HEK293 (cell line): ENCODE data around the gene UGCG.

Experiments used
- CTCF ChIA-PET: fragments of 350-600 bp; formaldehyde crosslinking; extraction: SDS; loops from one replicate; lab custom pipeline; 2021; ENCODE audit warnings: antibody characterized with exemption; lab: Yijun Ruan, JAX
- POLR2A ChIA-PET: fragments of 300-600 bp; formaldehyde crosslinking; extraction: SDS; loops from one replicate; lab custom pipeline; 2020; ENCODE audit warnings: antibody characterized with exemption, inconsistent platforms; lab: Yijun Ruan, JAX
- H3K27ac ChIP-seq: fragments of 200-500 bp; sonication (Bioruptor generic); 2 replicates; pipeline ENCODE4 v1.5.1; 2014; ENCODE audit warnings: low read depth, low read length, control low read depth, inconsistent platforms; ENCODE audit errors: extremely low read depth
- H3K36me3 ChIP-seq, 2 experiments: fragments of 200-500 bp in 1 of 2; sonication (Bioruptor generic) in 1 of 2; 1 replicate in 1 of 2; 2 replicates in 1 of 2; pipeline ENCODE4 v1.5.1; 2014 to 2017; ENCODE audit warnings: inconsistent platforms in 2 of 2, low read length in 2 of 2; ENCODE audit not compliant: control insufficient read depth in 2 of 2, insufficient read depth in 1 of 2
- H3K4me1 ChIP-seq: fragments of 200-500 bp; sonication (Bioruptor generic); 2 replicates; pipeline ENCODE4 v1.5.1; 2014; ENCODE audit warnings: mild to moderate bottlenecking, low read length, inconsistent platforms; ENCODE audit not compliant: control insufficient read depth, insufficient read depth
- H3K4me3 ChIP-seq: 2 replicates; pipeline ENCODE4 v1.5.1; 2011; ENCODE audit warnings: low read depth, mild to moderate bottlenecking, control low read depth, low read length, moderate library complexity
- H3K9me3 ChIP-seq: fragments of 200-500 bp; sonication (Bioruptor generic); 2 replicates; pipeline ENCODE4 v1.5.1; 2014; ENCODE audit warnings: low read depth, low read length, inconsistent platforms; ENCODE audit not compliant: control insufficient read depth, insufficient read depth
- BCL11A ChIP-seq: fragments of 450-650 bp; formaldehyde crosslinking; IDR thresholded peaks from 2 replicates; pipeline ENCODE4 v1.5.1; 2016; ENCODE audit warnings: low read depth, missing biosample characterization, missing genetic modification characterization
- BCL6B ChIP-seq: fragments of 450-650 bp; formaldehyde crosslinking; IDR thresholded peaks from 2 replicates; pipeline ENCODE4 v1.5.1; 2017; ENCODE audit warnings: missing biosample characterization, missing genetic modification characterization
- CTCF ChIP-seq: fragments of 450-650 bp; formaldehyde crosslinking; IDR thresholded peaks from 2 replicates; pipeline ENCODE4 v1.5.1; 2016; ENCODE audit warnings: missing biosample characterization, missing genetic modification characterization
- MZF1 ChIP-seq: fragments of 450-650 bp; formaldehyde crosslinking; IDR thresholded peaks from 2 replicates; pipeline ENCODE4 v1.5.1; 2017; ENCODE audit warnings: missing biosample characterization, missing genetic modification characterization, borderline replicate concordance
- ZBTB26 ChIP-seq: fragments of 450-650 bp; formaldehyde crosslinking; optimal IDR thresholded peaks from 2 replicates; pipeline ENCODE3; 2016; ENCODE audit warnings: missing biosample characterization, mild to moderate bottlenecking, missing genetic modification characterization
- ZFHX2 ChIP-seq: fragments of 450-650 bp; formaldehyde crosslinking; conservative IDR thresholded peaks from 2 replicates; pipeline ENCODE4 v1.5.1; 2016; ENCODE audit warnings: missing biosample characterization, missing genetic modification characterization
- ZFP69B ChIP-seq: fragments of 450-650 bp; formaldehyde crosslinking; IDR thresholded peaks from 2 replicates; pipeline ENCODE4 v1.5.1; 2016; ENCODE audit warnings: missing biosample characterization, missing genetic modification characterization
- ZNF121 ChIP-seq: fragments of 450-650 bp; formaldehyde crosslinking; IDR thresholded peaks from 2 replicates; pipeline ENCODE4 v1.5.1; 2016; ENCODE audit warnings: missing biosample characterization, missing genetic modification characterization
- ZNF138 ChIP-seq: fragments of 450-650 bp; formaldehyde crosslinking; IDR thresholded peaks from 2 replicates; pipeline ENCODE4 v1.5.1; 2016; ENCODE audit warnings: missing biosample characterization, missing genetic modification characterization, borderline replicate concordance
- ZNF324 ChIP-seq: fragments of 450-650 bp; formaldehyde crosslinking; IDR thresholded peaks from 2 replicates; pipeline ENCODE4 v1.5.1; 2016; ENCODE audit warnings: missing biosample characterization, missing genetic modification characterization
- ZNF391 ChIP-seq: fragments of 450-650 bp; formaldehyde crosslinking; IDR thresholded peaks from 2 replicates; pipeline ENCODE4 v1.5.1; 2016; ENCODE audit warnings: low read depth, missing biosample characterization, missing genetic modification characterization, borderline replicate concordance
- ZNF398 ChIP-seq: fragments of 450-650 bp; formaldehyde crosslinking; IDR thresholded peaks from 2 replicates; pipeline ENCODE4 v1.5.1; 2017; ENCODE audit warnings: missing biosample characterization, missing genetic modification characterization
- ZNF426 ChIP-seq: fragments of 450-650 bp; formaldehyde crosslinking; IDR thresholded peaks from 2 replicates; pipeline ENCODE4 v1.5.1; 2017; ENCODE audit warnings: missing biosample characterization, missing genetic modification characterization, mild to moderate bottlenecking, inconsistent platforms, moderate library complexity
- ZNF488 ChIP-seq: fragments of 450-650 bp; formaldehyde crosslinking; IDR thresholded peaks from 2 replicates; pipeline ENCODE4 v1.5.1; 2016; ENCODE audit warnings: missing biosample characterization, missing genetic modification characterization
- ZNF600 ChIP-seq: fragments of 450-650 bp; formaldehyde crosslinking; IDR thresholded peaks from 2 replicates; pipeline ENCODE4 v1.5.1; 2016; ENCODE audit warnings: missing biosample characterization, missing genetic modification characterization
- ZNF624 ChIP-seq: fragments of 450-650 bp; formaldehyde crosslinking; IDR thresholded peaks from 2 replicates; pipeline ENCODE4 v1.5.1; 2017; ENCODE audit warnings: missing biosample characterization, missing genetic modification characterization
- ZNF639 ChIP-seq: fragments of 450-650 bp; formaldehyde crosslinking; IDR thresholded peaks from 2 replicates; pipeline ENCODE4 v1.5.1; 2016; ENCODE audit warnings: missing biosample characterization, missing genetic modification characterization
- ZNF692 ChIP-seq: fragments of 450-650 bp; formaldehyde crosslinking; IDR thresholded peaks from 2 replicates; pipeline ENCODE4 v1.5.1; 2016; ENCODE audit warnings: missing biosample characterization, missing genetic modification characterization
- ZNF791 ChIP-seq: fragments of 450-650 bp; formaldehyde crosslinking; IDR thresholded peaks from 2 replicates; pipeline ENCODE4 v1.5.1; 2016; ENCODE audit warnings: missing biosample characterization, missing genetic modification characterization
- ZNF837 ChIP-seq: fragments of 450-650 bp; formaldehyde crosslinking; IDR thresholded peaks from 2 replicates; pipeline ENCODE4 v1.5.1; 2016; ENCODE audit warnings: missing biosample characterization, missing genetic modification characterization

The UGCG gene

GRCh38 chr9:111934747-111935146 is 38.1 kb downstream of the UGCG start:
- no peaks in the 10 kb centered on the region for H3K9me3 ChIP-seq
- peaks cover 9 to 39% of the 10 kb centered on the region in 2 experiments for H3K36me3 ChIP-seq
- H3K4me1 ChIP-seq = no peaks in the 10 kb centered on the region
- ChIA-PET CTCF (interaction anchor here (0.5 to 1.2 kb wide), 3 partner anchors 11 to 110 kb away, joined by 3 to 4 read pairs (median 3); no protein-coding TSS in a partner anchor), POLR2A (no interaction called here)
- TF ChIP-seq BCL6B (tag by site-specific recombination) = no peak
- TF ChIP-seq ZNF121 = no peak
- TF ChIP-seq ZNF837 (tag by site-specific recombination) = no peak
- no peak for TF ChIP-seq ZFHX2 (tag by site-specific recombination)
- TF ChIP-seq ZNF624 (tag by site-specific recombination) = no peak
- H3K4me3 ChIP-seq = no peak overlapping the region
- no peak overlapping the region for H3K27ac ChIP-seq

- Histone ChIP-seq H3K4me3 (no peak overlapping the region), H3K36me3 (peaks cover 5 to 30% of the 10 kb centered on the region in 2 experiments; a peak in 2 of 3 replicates), H3K9me3 (no peaks in the 10 kb centered on the region), H3K4me1 (no peaks in the 10 kb centered on the region), H3K27ac (no peak overlapping the region)
- ChIA-PET CTCF (interaction anchor here (0.7 to 1.2 kb wide), 2 partner anchors 138 to 338 kb away, joined by 3 read pairs; no protein-coding TSS in a partner anchor), POLR2A (no interaction called here)
- no peak for TF ChIP-seq ZNF391
- TF ChIP-seq ZNF639 (tag by site-specific recombination) = no peak
- TF ChIP-seq MZF1 (tag by site-specific recombination) = no peak
- TF ChIP-seq ZNF692 (tag by site-specific recombination) = no peak
- no peak for TF ChIP-seq BCL11A
- no peak for TF ChIP-seq ZNF138
- no peak for TF ChIP-seq ZNF791 (tag by site-specific recombination)
Observed at GRCh38 chr9:111936391-111936790, 39.8 kb downstream of the UGCG start.

- CTCF ChIA-PET = interaction anchor here (0.7 to 1.2 kb wide), 5 partner anchors 14 to 339 kb away, joined by 3 to 6 read pairs (median 3); no protein-coding TSS in a partner anchor
- no peak overlapping the region for H3K4me3 ChIP-seq
- no peak overlapping the region for H3K27ac ChIP-seq
- POLR2A ChIA-PET = no interaction called here
- no peaks in the 10 kb centered on the region for H3K4me1 ChIP-seq
- peaks cover 5 to 22% of the 10 kb centered on the region in 2 experiments; a peak in 2 of 3 replicates for H3K36me3 ChIP-seq
- H3K9me3 ChIP-seq = no peaks in the 10 kb centered on the region
- TF ChIP-seq ZBTB26 (tag by site-specific recombination) (no peak), ZNF398 (tag by site-specific recombination) (no peak), ZNF324 (no peak), ZNF426 (tag by site-specific recombination) (no peak), ZFP69B (tag by site-specific recombination) (no peak), ZNF488 (tag by site-specific recombination) (no peak), ZNF692 (tag by site-specific recombination) (no peak), CTCF (no peak), ZNF600 (tag by site-specific recombination) (no peak)
Observed at GRCh38 chr9:111937301-111937700, 40.7 kb downstream of the UGCG start.
